Duodenal mucosa (tissue), 2 donors: Measurements from ENCODE around the gene KDM6B.

ENCODE experiments used
- H3K27ac ChIP-seq: one replicate; pipeline ENCODE4 v1.7.0; 2013; ENCODE audit warnings: low read depth, low read length
- H3K27me3 ChIP-seq, 2 donors: one replicate each; pipeline ENCODE4 v1.7.0; 2013; ENCODE audit warnings: low read length in 2 of 2, control low read depth in 1 of 2; ENCODE audit not compliant: insufficient read depth in 2 of 2, control insufficient read depth in 1 of 2
- H3K36me3 ChIP-seq, 2 donors: one replicate each; pipeline ENCODE4 v1.7.0; 2013; ENCODE audit warnings: low read length in 2 of 2, control low read depth in 1 of 2; ENCODE audit not compliant: insufficient read depth in 2 of 2, control insufficient read depth in 1 of 2
- H3K4me1 ChIP-seq, 2 donors: one replicate each; pipeline ENCODE4 v1.7.0; 2013; ENCODE audit warnings: low read length in 2 of 2, control low read depth in 1 of 2; ENCODE audit not compliant: insufficient read depth in 2 of 2, control insufficient read depth in 1 of 2
- H3K4me3 ChIP-seq, 2 donors: one replicate each; pipeline ENCODE4 v1.7.0; 2013; ENCODE audit warnings: low read length in 2 of 2, low read depth in 1 of 2
- H3K9ac ChIP-seq, 2 donors: one replicate each; pipeline ENCODE4 v1.7.0; 2013; ENCODE audit warnings: low read length in 2 of 2, low read depth in 1 of 2
- H3K9me3 ChIP-seq, 2 donors: one replicate each; pipeline ENCODE4 v1.7.0; 2013; ENCODE audit warnings: low read length in 2 of 2, control low read depth in 1 of 2; ENCODE audit not compliant: control insufficient read depth in 1 of 2

KDM6B gene

DNA sequence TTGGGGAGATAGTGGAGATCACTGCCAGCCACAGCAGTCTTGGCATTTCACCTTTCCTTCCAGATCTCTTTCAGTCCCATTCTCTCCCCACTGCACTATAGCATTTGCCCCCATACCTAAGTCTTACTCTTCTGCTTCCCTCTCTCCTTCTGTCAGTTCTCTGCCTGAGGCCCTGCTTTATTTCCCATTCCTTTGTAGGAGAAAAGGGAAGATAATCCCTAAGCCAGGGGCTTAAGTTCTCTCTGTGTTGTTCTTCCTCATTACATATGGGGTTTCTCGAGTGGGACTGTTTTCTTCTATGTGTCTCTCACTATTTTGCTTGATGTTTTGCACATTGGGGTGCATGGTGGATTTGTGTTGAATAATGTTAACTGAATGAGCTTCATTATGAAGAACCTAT is 6.4 kb downstream of the KDM6B start:
- H3K9ac ChIP-seq: peak overlapping the region in 1 of 2 donors; percentile 73
- peak overlapping the region; percentile 3 to 86 for H3K4me3 ChIP-seq
- H3K9me3 ChIP-seq: no peaks in the 10 kb centered on the region
- H3K4me1 ChIP-seq: peaks cover 51 to 58% of the 10 kb centered on the region in 2 donors
- no peak overlapping the region for H3K27ac ChIP-seq
- peaks cover under 1 to 8% of the 10 kb centered on the region in 2 donors for H3K36me3 ChIP-seq
- H3K27me3 ChIP-seq: no peaks in the 10 kb centered on the region

DNA sequence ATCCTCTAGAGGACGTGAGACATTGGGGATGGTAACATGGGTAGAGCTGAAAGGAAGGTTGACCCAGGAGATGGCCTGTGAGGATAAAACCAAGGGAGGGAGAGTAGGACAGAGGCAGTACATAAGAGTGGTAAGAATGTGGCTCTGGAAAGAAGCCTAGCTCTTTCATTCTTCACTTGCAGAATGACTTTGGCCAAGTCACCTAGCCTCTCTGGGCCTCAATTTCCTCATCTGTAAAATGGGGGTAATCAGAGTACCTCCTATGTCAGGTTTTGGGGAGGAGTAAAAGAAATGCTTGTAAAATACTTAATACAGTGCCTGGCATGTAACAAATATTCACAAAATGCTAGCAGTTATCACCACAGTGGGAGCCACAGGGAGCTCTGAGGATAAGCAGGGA is 6.9 kb downstream of the KDM6B start:
- no peaks in the 10 kb centered on the region for H3K9me3 ChIP-seq
- peaks cover 4 to 12% of the 10 kb centered on the region in 2 donors for H3K36me3 ChIP-seq
- H3K4me1 ChIP-seq: peaks cover 55 to 61% of the 10 kb centered on the region in 2 donors
- no peaks in the 10 kb centered on the region for H3K27me3 ChIP-seq
- H3K27ac ChIP-seq: peak overlapping the region; percentile 98
- peak overlapping the region; percentile 69 to 86 for H3K4me3 ChIP-seq
- peak overlapping the region; percentile 86 to 99 for H3K9ac ChIP-seq

DNA sequence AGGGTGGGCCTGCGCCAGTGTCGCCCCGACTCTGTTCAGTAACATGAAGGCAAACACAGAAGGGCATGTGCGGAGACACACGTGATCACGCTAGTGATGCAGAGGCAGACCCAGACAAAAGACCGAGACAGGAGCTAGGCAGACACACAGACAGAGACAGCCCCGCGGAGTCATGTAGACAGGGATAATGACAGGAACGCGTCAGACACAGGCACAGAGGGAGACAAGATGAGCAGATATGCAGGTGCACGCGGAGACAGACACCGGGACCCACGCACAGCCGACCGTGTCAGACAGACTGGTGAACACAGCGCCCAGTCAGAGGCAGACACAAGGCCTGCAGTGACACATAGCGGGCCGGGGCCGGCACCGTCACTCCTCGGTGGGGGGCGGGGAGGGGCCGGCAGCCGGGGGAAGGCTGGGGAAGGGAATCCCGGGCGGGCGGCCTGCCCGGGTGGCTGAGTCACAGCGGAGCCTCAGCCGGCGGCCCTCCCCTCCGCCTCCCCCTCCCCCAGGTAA is 7.4 kb downstream of the KDM6B start:
- peak overlapping the region; percentile 69 to 86 for H3K4me3 ChIP-seq
- no peaks in the 10 kb centered on the region for H3K27me3 ChIP-seq
- H3K36me3 ChIP-seq: peaks cover 6 to 14% of the 10 kb centered on the region in 2 donors
- H3K9ac ChIP-seq: peak overlapping the region; percentile 93 to 99
- H3K27ac ChIP-seq: peak overlapping the region; percentile 98
- peaks cover 55 to 61% of the 10 kb centered on the region in 2 donors for H3K4me1 ChIP-seq
- no peaks in the 10 kb centered on the region for H3K9me3 ChIP-seq

DNA sequence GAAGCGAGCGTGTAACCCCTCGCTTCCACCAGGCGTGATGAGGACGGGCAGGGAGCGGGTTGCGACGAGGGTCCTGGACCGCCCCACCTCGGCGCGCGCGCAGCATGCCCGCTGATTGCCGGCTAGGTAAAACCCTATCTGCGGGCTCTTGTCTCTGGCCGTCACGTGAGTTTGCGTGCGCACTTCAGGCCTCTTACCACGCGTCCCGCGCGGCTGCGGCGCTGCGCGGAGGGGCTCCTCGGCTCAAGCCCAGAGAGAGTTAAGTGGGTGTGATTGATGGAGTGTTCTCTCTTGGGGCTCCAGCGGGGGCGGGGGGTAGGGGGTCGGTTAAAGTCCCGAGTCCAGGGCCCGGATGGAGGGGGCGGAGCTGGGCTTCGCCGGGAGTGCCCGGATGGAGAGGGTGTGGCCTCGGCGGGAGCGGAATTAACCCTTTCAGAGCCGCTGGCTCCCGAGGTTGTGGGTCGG is 7.9 kb downstream of the KDM6B start:
- Histone ChIP-seq H3K27ac (peak overlapping the region; percentile 98), H3K9ac (peak overlapping the region; percentile 93 to 99), H3K4me1 (peaks cover 51 to 56% of the 10 kb centered on the region in 2 donors)

DNA sequence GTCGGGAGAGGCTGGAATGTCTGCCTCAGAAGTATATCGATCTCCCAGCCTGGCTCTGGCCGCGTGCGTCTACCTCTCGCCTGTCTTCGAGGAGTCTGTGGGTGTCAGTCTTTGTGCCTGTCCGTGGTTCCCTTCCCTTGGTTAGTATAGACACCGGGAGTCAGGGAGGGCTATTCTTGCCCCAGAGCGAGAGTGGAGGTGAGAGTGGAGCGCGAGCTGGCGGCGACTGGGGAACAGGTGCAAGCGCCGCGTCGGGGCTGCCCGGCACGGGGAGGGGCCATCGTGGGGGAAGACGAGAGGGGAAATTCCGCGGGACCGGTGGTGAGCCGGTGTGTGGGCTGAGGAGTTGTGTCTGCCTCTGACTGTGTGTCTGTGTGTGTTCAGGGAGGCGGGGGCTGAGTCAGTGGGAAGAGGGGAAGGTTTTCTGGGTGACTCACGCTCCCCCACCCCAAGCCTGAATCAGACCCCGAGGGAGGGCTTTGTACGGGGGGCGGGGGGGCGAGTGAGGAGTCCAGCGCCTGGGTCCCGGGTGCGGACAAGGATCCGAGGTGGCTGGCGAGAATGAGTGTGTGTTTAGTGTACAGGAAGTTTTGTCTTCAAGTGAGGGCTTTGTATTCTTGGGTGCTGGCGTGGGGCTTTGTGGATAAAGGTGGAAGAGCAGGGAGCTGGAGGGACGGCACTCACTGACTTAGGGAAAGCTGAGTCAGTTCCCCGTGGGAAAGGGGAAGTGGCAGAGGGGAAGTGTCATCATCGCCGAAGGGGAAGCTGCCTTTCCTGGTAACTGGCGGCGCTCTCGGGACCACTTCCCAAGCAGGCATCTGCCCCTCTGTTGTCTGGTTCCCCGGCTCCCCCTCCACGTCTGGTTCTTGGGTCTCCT is 8.6 kb downstream of the KDM6B start:
- peak overlapping the region; percentile 69 to 86 for H3K4me3 ChIP-seq
- H3K9me3 ChIP-seq: no peaks in the 10 kb centered on the region
- H3K4me1 ChIP-seq: peaks cover 44 to 49% of the 10 kb centered on the region in 2 donors
- no peaks in the 10 kb centered on the region for H3K27me3 ChIP-seq
- peak overlapping the region; percentile 93 to 99 for H3K9ac ChIP-seq
- peak overlapping the region; percentile 98 for H3K27ac ChIP-seq
- peaks cover 16 to 20% of the 10 kb centered on the region in 2 donors for H3K36me3 ChIP-seq

More for the DNA sequence above, 7.9 kb downstream of the KDM6B start:
- peaks cover 11 to 15% of the 10 kb centered on the region in 2 donors for H3K36me3 ChIP-seq
- H3K4me3 ChIP-seq: peak overlapping the region; percentile 69 to 86
- H3K9me3 ChIP-seq: no peaks in the 10 kb centered on the region
- no peaks in the 10 kb centered on the region for H3K27me3 ChIP-seq

DNA sequence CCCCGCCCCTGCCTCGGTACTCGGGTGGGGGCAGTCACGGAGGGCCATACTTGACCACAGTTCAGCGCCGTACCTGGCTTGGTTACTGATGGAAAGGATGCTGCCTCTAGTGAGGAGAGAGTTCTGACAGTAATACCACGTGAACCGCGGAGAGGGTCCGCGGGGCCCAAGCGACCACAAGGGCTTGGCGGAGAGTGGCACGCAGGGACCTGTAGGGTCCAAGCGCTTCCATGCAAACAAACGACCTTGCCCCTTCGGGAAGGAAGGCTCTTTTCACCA is 9.2 kb downstream of the KDM6B start:
- H3K9me3 ChIP-seq: no peaks in the 10 kb centered on the region
- no peaks in the 10 kb centered on the region for H3K27me3 ChIP-seq
- H3K36me3 ChIP-seq: peaks cover 20 to 21% of the 10 kb centered on the region in 2 donors
- peak overlapping the region; percentile 93 to 99 for H3K9ac ChIP-seq
- H3K4me1 ChIP-seq: peaks cover 41 to 47% of the 10 kb centered on the region in 2 donors
- H3K4me3 ChIP-seq: peak overlapping the region; percentile 69 to 86
- H3K27ac ChIP-seq: peak overlapping the region; percentile 98

DNA sequence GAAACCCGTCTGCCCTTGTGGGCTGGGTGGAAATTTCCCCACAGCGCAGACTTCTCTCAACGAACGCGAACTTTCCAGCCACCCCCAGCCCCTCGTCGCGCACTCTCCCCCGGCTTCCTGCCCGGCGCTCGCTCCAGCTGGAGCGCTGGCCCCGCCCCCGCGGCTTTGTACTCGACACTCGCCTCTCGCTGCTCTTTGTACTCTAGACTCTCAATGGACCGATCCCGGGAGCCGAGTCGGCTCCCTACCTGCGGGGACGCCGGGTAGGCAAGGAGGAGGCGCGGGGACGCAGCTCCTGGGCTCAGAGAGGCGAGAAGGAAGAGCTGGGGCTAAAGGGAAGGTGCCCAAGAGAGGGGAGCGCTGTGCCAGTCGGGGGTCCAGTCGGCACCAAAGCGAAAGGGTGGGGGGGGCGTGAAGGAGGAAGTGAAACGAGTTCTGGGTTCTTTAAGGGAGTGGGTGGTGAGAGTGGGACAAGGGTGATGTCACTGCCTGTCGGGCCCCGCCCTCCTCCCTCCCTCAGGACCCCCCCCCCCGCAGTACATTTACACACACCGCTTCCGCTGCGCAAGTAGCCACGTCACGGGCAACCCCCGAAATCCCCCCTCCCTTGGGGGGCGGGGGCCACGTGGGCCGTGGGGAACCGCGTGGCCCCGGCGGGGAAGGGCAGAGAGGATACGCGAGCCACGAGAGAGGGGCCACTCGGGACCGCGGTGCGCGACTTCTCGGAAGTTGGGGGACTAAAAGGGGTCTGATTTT is 9.7 kb downstream of the KDM6B start:
- H3K27me3 ChIP-seq: no peaks in the 10 kb centered on the region
- H3K4me3 ChIP-seq: peak overlapping the region; percentile 69 to 86
- peaks cover 20 to 23% of the 10 kb centered on the region in 2 donors for H3K36me3 ChIP-seq
- H3K4me1 ChIP-seq: peaks cover 37 to 42% of the 10 kb centered on the region in 2 donors
- H3K9ac ChIP-seq: peak overlapping the region; percentile 96 to 99
- no peaks in the 10 kb centered on the region for H3K9me3 ChIP-seq
- H3K27ac ChIP-seq: peak overlapping the region; percentile 98

DNA sequence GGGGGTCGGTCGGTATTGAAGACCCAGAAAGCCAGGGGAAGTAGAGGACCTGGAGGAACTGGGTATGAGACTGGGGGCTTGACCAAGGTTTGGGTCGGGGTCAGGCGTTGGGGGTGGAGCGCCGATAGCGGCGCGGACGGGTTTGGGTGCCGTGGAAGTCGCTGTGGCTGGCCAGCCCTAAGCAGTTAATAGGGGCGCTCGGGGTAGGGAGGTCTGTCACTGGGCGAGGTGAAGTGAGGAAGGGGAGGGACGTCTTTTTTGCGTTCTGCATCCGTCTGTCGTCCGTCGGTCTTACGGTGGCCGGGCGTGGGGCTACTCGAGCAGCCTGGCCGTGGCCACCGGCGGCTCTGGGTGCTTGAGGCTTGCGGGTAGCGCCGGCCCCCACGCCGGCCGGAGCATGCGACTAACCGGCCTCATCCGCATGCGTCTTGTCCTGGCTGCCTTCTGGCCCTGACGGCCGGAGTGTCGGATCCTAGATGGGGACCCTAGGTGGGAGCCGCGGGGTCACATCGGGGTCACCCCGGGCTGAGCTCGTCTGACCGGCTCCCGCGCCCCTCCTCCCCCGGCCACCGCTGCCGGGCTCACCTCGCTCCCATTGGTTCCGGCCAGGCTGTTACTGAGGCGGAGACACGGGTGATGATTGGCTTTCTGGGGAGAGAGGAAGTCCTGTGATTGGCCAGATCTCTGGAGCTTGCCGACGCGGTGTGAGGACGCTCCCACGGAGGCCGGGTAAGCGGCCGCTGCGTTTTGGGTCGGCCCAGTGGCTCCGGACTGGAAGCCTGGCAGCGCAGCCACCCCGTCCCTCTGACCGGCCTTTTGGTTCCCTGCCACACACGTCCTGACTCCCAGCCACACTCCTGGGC is 10.5 kb downstream of the KDM6B start:
- H3K4me1 ChIP-seq: peaks cover 29 to 34% of the 10 kb centered on the region in 2 donors
- H3K36me3 ChIP-seq: peaks cover 26 to 30% of the 10 kb centered on the region in 2 donors
- peak overlapping the region; percentile 69 to 86 for H3K4me3 ChIP-seq
- H3K27ac ChIP-seq: peak overlapping the region; percentile 98
- peak overlapping the region; percentile 96 to 99 for H3K9ac ChIP-seq
- H3K9me3 ChIP-seq: no peaks in the 10 kb centered on the region
- no peaks in the 10 kb centered on the region for H3K27me3 ChIP-seq

DNA sequence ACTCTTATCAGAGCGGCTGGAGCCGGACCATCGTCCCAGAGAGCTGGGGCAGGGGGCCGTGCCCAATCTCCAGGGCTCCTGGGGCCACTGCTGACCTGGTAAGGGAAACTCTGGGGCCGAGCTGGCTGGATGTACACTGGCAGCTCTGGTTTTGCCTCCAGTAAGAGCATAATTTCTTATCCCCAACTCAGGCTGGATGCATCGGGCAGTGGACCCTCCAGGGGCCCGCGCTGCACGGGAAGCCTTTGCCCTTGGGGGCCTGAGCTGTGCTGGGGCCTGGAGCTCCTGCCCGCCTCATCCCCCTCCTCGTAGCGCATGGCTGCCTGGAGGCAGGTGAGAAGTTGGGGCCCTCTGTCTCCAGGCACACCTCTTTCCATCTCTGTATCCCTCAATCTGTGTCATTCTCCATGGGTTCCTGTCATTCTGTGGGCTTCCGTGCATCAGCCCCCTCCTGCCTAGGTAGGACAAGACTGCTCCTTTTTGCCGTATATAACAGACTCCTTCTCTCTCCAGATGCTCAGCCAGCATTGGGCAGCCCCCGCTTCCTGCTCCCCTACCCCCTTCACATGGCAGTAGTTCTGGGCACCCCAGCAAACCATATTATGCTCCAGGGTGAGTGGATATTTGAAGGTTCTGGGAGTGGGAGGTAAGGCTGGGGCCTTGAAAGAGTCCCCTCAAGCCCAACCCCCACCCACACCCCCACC is 11.5 kb downstream of the KDM6B start:
- H3K27ac ChIP-seq: peak overlapping the region; percentile 98
- peaks cover 32 to 37% of the 10 kb centered on the region in 2 donors for H3K36me3 ChIP-seq
- peaks cover 19 to 24% of the 10 kb centered on the region in 2 donors for H3K4me1 ChIP-seq
- H3K27me3 ChIP-seq: no peaks in the 10 kb centered on the region
- H3K9ac ChIP-seq: peak overlapping the region; percentile 63 to 99
- H3K9me3 ChIP-seq: no peaks in the 10 kb centered on the region
- peak overlapping the region; percentile 69 to 86 for H3K4me3 ChIP-seq
